Measurements from ENCODE around the gene DNLZ.

GRCh38 chr9:136314944-136315343, 48.6 kb downstream of the DNLZ start:
- TF ChIP-seq CTCF (IDR thresholded peaks at IDR 0.05; ENCODE audit: low read depth, low read length) (no peak), EZH2phosphoT487 (IDR thresholded peaks at IDR 0.05; ENCODE audit: low read depth) (no peak)

All from OCI-LY3 (cell line).